Right lobe of liver (tissue), 4 donors: ENCODE results near the gene TLCD3B.

Experiments used
- CTCF ChIP-seq, 4 donors: fragments of 200-600 bp in 3 of 4; fragments of 450-650 bp in 1 of 4; IDR thresholded peaks; one replicate each; pipeline versions ENCODE4 v1.5.1 to v1.8.0; 2016 to 2022; ENCODE audit warnings: antibody characterized with exemption in 4 of 4, mild to moderate bottlenecking in 2 of 4
- POLR2A ChIP-seq: fragments of 450-650 bp; IDR thresholded peaks from one replicate; pipeline ENCODE4 v1.6.1; 2017; ENCODE audit warnings: antibody characterized with exemption, mild to moderate bottlenecking
- donor health status: DM: no; HTN: no; CAD: no.
- donor health status: DM: no; HTN: no; CAD: no.
- donor health status: DM: no; HTN: yes; CAD: no.

GRCh38 chr16:30079480-30079879, 48.4 kb upstream of the TLCD3B start:
- TF ChIP-seq CTCF (IDR thresholded peaks at IDR 0.05) (no peak), POLR2A (no peak)
